Epithelial cell of esophagus (primary cell): ENCODE measurements around the gene EMP1.

Source experiments
- DNase-seq: peaks from one replicate; pipeline ENCODE4 v3.0.0; 2010; ENCODE audit warnings: low read depth
- H3K4me3 ChIP-seq: 2 replicates; pipeline ENCODE4 v1.5.1; 2011; ENCODE audit warnings: mild to moderate bottlenecking, low read length, control low read depth
- CTCF ChIP-seq: IDR thresholded peaks from 2 replicates; pipeline ENCODE4 v1.5.1; 2011; ENCODE audit warnings: low read depth, mild to moderate bottlenecking, low read length, control low read depth, inconsistent platforms; ENCODE audit not compliant: insufficient read depth; ENCODE audit errors: missing control alignments

Gene EMP1

GRCh38 chr12:13243516-13244070, 47.1 kb downstream of the EMP1 start:
- DNase-seq, result no peak
- no peak overlapping the region for H3K4me3 ChIP-seq
- TF ChIP-seq CTCF, result no peak

GRCh38 chr12:13247596-13247995, 51.1 kb downstream of the EMP1 start:
- TF ChIP-seq CTCF, result no peak
- no peak overlapping the region for H3K4me3 ChIP-seq
- peak; percentile 88 for DNase-seq

- DNase-seq, result no peak
- H3K4me3 ChIP-seq, result no peak overlapping the region
- TF ChIP-seq CTCF, result no peak
These were observed 52.4 kb downstream of the EMP1 start for GRCh38 chr12:13248964-13249363.

- H3K4me3 ChIP-seq, result no peak overlapping the region
- DNase-seq, result peak; percentile 87
- TF ChIP-seq CTCF, result no peak
These were observed 53.9 kb downstream of the EMP1 start for GRCh38 chr12:13250416-13250815.

DNA sequence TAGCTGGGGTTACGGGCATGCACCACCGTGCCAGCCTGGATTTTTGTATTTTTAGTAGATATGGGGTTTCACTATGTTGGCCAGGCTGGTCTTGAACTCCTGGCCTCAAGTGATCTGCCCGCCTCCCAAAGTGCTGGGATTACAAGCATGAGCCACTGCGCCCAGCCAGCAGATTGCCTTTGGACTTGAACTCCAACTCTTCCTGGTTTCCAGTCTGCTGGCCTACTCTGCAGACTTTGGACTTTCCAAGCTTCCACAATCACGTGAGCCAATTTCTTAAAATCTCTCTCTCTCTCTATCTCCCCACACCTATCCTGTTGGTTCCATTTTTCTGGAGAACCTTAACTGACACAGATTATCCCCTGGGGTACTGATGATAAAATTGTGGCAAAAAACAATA, 55.0 kb downstream of the EMP1 start:
- no peak for DNase-seq
- no peak overlapping the region for H3K4me3 ChIP-seq
- no peak for TF ChIP-seq CTCF

- DNase-seq, result no peak
- H3K4me3 ChIP-seq, result no peak overlapping the region
- no peak for TF ChIP-seq CTCF
These were observed 55.5 kb downstream of the EMP1 start for GRCh38 chr12:13252024-13252423.

DNA sequence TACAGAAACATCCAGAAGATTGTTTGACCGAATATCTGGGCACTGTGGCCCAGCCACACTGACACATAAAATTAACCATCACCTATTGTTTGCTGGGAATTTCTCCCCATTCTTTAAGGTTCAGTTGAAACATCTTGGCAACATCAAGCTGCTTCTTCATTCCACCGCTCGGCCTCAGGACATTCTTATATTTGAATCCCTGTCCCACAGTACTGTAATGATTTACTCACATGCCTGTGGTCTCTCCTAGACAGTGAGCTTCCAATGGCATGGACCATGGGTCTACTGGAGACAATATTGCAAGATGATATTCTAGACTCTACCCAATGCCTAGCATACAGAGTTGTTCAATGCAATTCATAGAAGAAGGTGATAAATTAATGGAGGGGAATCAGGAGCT, 56.1 kb downstream of the EMP1 start:
- no peak for DNase-seq
- H3K4me3 ChIP-seq, result no peak overlapping the region
- TF ChIP-seq CTCF, result no peak
